ENCODE measurements around the gene RRAGA. TPM values are rescaled to one million over a fixed set of nuclear protein-coding genes. Genes with fewer than 3 reads are reported as not detected.
A peak's percentile ranks its signal among the peaks of the same experiment; 100 is the strongest.

The RRAGA gene
- total and polyA plus RNA-seq, 4 donors: 25.4 to 52.4 (median 40.4) TPM

DNA sequence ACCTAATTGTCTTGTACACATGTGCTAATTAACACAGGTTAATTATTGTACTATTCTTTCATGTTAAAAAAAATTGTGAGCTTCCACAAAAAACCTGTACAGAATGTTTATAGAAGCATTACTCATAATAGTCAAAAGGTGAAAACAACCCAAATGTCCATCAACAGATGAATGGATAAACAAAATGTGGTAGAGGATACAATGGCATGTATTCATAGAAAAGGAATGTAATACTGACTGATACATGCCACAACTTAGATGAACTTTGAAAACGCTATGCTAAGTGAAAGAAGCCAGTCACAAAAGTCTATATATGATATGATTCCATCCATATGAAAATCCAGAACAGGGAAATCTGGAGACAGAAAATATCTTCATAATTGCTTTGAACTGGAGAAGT is 25.6 kb downstream of the RRAGA start:
- Histone ChIP-seq H3K9ac (ENCODE audit: low read depth in 1 of 2, low read length in 2 of 2) (no peak overlapping the region), H3K27me3 (ENCODE audit: control insufficient read depth in 4 of 4, insufficient read depth in 4 of 4, low read length in 3 of 4) (no peaks in the 10 kb centered on the region), H3K4me3 (ENCODE audit: low read depth in 1 of 3, low read length in 3 of 3) (no peak overlapping the region), H3K36me3 (ENCODE audit: control insufficient read depth in 4 of 4, insufficient read depth in 3 of 4, low read depth in 1 of 4, low read length in 3 of 4) (peaks cover 5 to 37% (median 17%) of the 10 kb centered on the region in 4 donors), H3K9me3 (ENCODE audit: control insufficient read depth in 4 of 4, low read length in 3 of 4) (no peaks in the 10 kb centered on the region), H3K4me1 (ENCODE audit: control insufficient read depth in 4 of 4, insufficient read depth in 4 of 4, low read length in 3 of 4) (no peaks in the 10 kb centered on the region), H3K27ac (ENCODE audit: low read depth in 1 of 2, low read length in 2 of 2) (no peak overlapping the region)
- WGBS: 84% methylated on average over 1 of the region's 1 CpG
- DNase-seq (ENCODE audit: low spot score): no peak
- TF ChIP-seq FOXA1 (IDR thresholded peaks at IDR 0.05) (no peak), GABPA (IDR thresholded peaks at IDR 0.05 in 1 of 2, conservative IDR thresholded peaks at IDR 0.05 in 1 of 2) (no peak), SP1 (IDR thresholded peaks at IDR 0.05) (no peak), FOXA2 (IDR thresholded peaks at IDR 0.05) (no peak), YY1 (IDR thresholded peaks at IDR 0.05) (no peak), TAF1 (conservative IDR thresholded peaks at IDR 0.05) (no peak), NR2F2 (IDR thresholded peaks at IDR 0.05) (no peak)
- TF ChIP-seq, protein P1, sequence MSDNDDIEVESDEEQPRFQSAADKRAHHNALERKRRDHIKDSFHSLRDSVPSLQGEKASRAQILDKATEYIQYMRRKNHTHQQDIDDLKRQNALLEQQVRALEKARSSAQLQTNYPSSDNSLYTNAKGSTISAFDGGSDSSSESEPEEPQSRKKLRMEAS (IDR thresholded peaks at IDR 0.05): no peak
- TF ChIP-seq, protein P2, sequence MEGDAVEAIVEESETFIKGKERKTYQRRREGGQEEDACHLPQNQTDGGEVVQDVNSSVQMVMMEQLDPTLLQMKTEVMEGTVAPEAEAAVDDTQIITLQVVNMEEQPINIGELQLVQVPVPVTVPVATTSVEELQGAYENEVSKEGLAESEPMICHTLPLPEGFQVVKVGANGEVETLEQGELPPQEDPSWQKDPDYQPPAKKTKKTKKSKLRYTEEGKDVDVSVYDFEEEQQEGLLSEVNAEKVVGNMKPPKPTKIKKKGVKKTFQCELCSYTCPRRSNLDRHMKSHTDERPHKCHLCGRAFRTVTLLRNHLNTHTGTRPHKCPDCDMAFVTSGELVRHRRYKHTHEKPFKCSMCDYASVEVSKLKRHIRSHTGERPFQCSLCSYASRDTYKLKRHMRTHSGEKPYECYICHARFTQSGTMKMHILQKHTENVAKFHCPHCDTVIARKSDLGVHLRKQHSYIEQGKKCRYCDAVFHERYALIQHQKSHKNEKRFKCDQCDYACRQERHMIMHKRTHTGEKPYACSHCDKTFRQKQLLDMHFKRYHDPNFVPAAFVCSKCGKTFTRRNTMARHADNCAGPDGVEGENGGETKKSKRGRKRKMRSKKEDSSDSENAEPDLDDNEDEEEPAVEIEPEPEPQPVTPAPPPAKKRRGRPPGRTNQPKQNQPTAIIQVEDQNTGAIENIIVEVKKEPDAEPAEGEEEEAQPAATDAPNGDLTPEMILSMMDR (IDR thresholded peaks at IDR 0.05; ENCODE audit: low read depth, low read length, missing input control): no peak

DNA sequence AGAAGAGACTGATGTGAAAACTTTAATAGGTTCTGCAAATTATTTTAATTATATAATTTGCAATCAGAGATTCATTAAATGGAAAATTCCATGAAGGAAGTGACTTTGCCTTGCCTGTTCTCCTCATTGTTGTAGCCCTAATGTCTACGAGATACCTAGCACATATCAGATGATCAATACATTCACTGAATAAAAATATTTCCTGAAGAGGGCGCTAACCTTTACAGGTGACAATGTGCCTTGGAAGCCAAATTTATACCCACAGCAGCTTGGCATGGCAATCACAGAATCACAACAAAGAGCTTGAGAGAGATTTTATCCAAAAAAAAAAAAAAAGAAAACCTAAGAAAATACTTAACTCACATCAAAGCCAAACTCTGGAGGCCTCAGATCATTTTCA is 36.1 kb downstream of the RRAGA start:
- DNase-seq (ENCODE audit: low spot score): no peak
- no peak for TF ChIP-seq NR2F2 (IDR thresholded peaks at IDR 0.05)
- TF ChIP-seq, protein P1 (IDR thresholded peaks at IDR 0.05): no peak
- TF ChIP-seq, protein P2 (IDR thresholded peaks at IDR 0.05; ENCODE audit: low read depth, low read length, missing input control): peak; percentile 47
- no peak for TF ChIP-seq SP1 (IDR thresholded peaks at IDR 0.05)
- TF ChIP-seq YY1 (IDR thresholded peaks at IDR 0.05): no peak
- TF ChIP-seq RXRA (IDR thresholded peaks at IDR 0.05): peak in 1 of 2 donors; percentile 7
- peak; percentile 79 to 80 for TF ChIP-seq RAD21 (IDR thresholded peaks at IDR 0.05)
- WGBS: 28% methylated on average over 2 of the region's 2 CpGs
- Histone ChIP-seq H3K4me1 (ENCODE audit: control insufficient read depth in 4 of 4, insufficient read depth in 4 of 4, low read length in 3 of 4) (no peaks in the 10 kb centered on the region), H3K9ac (ENCODE audit: low read depth in 1 of 2, low read length in 2 of 2) (no peak overlapping the region), H3K36me3 (ENCODE audit: control insufficient read depth in 4 of 4, insufficient read depth in 3 of 4, low read depth in 1 of 4, low read length in 3 of 4) (peaks cover 9 to 35% (median 20%) of the 10 kb centered on the region in 4 donors), H3K27ac (ENCODE audit: low read depth in 1 of 2, low read length in 2 of 2) (no peak overlapping the region), H3K4me3 (ENCODE audit: low read depth in 1 of 3, low read length in 3 of 3) (no peak overlapping the region), H3K9me3 (ENCODE audit: control insufficient read depth in 4 of 4, low read length in 3 of 4) (no peaks in the 10 kb centered on the region), H3K27me3 (ENCODE audit: control insufficient read depth in 4 of 4, insufficient read depth in 4 of 4, low read length in 3 of 4) (no peaks in the 10 kb centered on the region)
